ENCODE data around the gene ATP5F1E. TPM values are rescaled to one million over a fixed set of nuclear protein-coding genes. Genes with fewer than 3 reads are reported as not detected.

Gene ATP5F1E
- total and polyA plus RNA-seq, 10 of the 15 experiments (the other 5 are each of a cell fraction or from before 2014, with no cell fraction given) = 49.0 to 407 (median 117) TPM

DNA sequence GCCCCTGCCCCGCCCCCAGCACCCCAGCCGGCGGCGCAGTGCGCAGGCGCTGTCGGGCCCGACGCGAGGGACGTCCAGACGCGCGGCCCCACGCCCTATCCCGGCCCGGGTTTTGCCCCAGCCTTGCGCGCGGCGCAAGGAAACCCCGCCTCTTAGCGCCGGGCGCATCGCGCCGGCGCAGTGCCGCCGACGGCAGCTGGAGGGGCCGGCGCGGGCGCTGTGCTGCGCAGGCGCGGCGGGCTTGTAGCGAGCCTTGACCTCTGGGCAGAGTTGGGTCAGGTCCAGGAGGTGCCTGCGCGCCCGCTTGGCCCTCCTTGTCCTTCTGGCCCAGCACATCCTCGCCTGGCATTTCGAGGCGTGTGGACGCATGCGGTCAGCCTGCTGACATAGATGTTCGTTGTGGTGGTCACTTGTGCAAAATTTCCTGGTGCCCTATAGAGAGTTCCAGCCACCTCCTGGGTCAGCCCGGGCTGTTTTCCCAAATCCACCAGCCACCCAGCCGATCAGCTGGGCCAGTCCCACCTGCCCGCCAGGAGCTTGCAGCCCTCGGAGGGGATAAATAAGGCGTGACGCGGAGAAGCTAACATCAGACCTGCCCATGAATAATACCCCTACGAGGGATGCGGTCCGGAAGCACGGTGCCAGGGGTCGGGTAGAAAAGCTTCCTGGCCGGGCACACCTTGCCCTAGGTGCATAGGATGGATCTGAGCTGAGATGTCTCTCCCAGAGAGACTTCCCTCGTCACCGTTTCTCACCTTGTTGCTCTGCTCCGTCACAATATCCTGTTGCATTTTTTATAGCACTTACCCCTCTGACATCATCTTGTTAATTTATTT lies 10.9 kb upstream of the ATP5F1E start (continued):
- TF ChIP-seq NRF1 (conservative IDR thresholded peaks at IDR 0.05; ENCODE audit: low read depth, low read length) (peak; percentile 96), SMAD1 (IDR thresholded peaks at IDR 0.05; ENCODE audit: low read depth, partially characterized antibody) (no peak), CBX3 (IDR thresholded peaks at IDR 0.05; ENCODE audit: borderline replicate concordance, low read depth) (no peak), RB1 (IDR thresholded peaks at IDR 0.05; ENCODE audit: borderline replicate concordance) (0 out of 2 replicates have a peak, but pooled peaks have one; percentile 25), POU2F2 (IDR thresholded peaks at IDR 0.05; ENCODE audit: borderline replicate concordance, low read depth, low read length) (no peak), SMARCA5 (IDR thresholded peaks at IDR 0.05) (0 out of 2 replicates have a peak, but pooled peaks have one; percentile 15), LARP7 (IDR thresholded peaks at IDR 0.05) (peak; percentile 72; the same call in 1 of the 2 replicates), STAT3 (IDR thresholded peaks at IDR 0.05; ENCODE audit: low read depth, low read length) (no peak), KLF5 (IDR thresholded peaks at IDR 0.05; ENCODE audit: partially characterized antibody) (no peak), HDAC6 (IDR thresholded peaks at IDR 0.05; ENCODE audit: unreplicated experiment) (no peak), ZNF622 (IDR thresholded peaks at IDR 0.05) (no peak), SIN3A (IDR thresholded peaks at IDR 0.05; ENCODE audit: low read depth, low read length) (0 out of 2 replicates have a peak, but pooled peaks have one; percentile 5), CREB1 (IDR thresholded peaks at IDR 0.05; ENCODE audit: low read depth) (peak; percentile 45; the same call in 1 of the 2 replicates), HDGF (IDR thresholded peaks at IDR 0.05) (no peak), PAX8 (IDR thresholded peaks at IDR 0.05) (no peak), NR2C1 (IDR thresholded peaks at IDR 0.05) (peak; percentile 34), TBL1XR1 (IDR thresholded peaks at IDR 0.05; ENCODE audit: low read depth, low read length) (no peak), TARDBP (IDR thresholded peaks at IDR 0.05; ENCODE audit: borderline replicate concordance) (no peak), BHLHE40 (IDR thresholded peaks at IDR 0.05; ENCODE audit: borderline replicate concordance in 1 of 2, low read depth in 2 of 2, low read length in 1 of 2) (peak in 1 of 2 experiments; percentile 35; a peak in 1 of 4 replicates)
- TF ChIP-seq, protein P1, sequence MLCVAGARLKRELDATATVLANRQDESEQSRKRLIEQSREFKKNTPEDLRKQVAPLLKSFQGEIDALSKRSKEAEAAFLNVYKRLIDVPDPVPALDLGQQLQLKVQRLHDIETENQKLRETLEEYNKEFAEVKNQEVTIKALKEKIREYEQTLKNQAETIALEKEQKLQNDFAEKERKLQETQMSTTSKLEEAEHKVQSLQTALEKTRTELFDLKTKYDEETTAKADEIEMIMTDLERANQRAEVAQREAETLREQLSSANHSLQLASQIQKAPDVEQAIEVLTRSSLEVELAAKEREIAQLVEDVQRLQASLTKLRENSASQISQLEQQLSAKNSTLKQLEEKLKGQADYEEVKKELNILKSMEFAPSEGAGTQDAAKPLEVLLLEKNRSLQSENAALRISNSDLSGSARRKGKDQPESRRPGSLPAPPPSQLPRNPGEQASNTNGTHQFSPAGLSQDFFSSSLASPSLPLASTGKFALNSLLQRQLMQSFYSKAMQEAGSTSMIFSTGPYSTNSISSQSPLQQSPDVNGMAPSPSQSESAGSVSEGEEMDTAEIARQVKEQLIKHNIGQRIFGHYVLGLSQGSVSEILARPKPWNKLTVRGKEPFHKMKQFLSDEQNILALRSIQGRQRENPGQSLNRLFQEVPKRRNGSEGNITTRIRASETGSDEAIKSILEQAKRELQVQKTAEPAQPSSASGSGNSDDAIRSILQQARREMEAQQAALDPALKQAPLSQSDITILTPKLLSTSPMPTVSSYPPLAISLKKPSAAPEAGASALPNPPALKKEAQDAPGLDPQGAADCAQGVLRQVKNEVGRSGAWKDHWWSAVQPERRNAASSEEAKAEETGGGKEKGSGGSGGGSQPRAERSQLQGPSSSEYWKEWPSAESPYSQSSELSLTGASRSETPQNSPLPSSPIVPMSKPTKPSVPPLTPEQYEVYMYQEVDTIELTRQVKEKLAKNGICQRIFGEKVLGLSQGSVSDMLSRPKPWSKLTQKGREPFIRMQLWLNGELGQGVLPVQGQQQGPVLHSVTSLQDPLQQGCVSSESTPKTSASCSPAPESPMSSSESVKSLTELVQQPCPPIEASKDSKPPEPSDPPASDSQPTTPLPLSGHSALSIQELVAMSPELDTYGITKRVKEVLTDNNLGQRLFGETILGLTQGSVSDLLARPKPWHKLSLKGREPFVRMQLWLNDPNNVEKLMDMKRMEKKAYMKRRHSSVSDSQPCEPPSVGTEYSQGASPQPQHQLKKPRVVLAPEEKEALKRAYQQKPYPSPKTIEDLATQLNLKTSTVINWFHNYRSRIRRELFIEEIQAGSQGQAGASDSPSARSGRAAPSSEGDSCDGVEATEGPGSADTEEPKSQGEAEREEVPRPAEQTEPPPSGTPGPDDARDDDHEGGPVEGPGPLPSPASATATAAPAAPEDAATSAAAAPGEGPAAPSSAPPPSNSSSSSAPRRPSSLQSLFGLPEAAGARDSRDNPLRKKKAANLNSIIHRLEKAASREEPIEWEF (IDR thresholded peaks at IDR 0.05; ENCODE audit: insufficient replicate concordance, low read depth, low read length) = no peak
- TF ChIP-seq, protein P2, sequence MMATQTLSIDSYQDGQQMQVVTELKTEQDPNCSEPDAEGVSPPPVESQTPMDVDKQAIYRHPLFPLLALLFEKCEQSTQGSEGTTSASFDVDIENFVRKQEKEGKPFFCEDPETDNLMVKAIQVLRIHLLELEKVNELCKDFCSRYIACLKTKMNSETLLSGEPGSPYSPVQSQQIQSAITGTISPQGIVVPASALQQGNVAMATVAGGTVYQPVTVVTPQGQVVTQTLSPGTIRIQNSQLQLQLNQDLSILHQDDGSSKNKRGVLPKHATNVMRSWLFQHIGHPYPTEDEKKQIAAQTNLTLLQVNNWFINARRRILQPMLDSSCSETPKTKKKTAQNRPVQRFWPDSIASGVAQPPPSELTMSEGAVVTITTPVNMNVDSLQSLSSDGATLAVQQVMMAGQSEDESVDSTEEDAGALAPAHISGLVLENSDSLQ (IDR thresholded peaks at IDR 0.05) = no peak
- TF ChIP-seq, protein P3, sequence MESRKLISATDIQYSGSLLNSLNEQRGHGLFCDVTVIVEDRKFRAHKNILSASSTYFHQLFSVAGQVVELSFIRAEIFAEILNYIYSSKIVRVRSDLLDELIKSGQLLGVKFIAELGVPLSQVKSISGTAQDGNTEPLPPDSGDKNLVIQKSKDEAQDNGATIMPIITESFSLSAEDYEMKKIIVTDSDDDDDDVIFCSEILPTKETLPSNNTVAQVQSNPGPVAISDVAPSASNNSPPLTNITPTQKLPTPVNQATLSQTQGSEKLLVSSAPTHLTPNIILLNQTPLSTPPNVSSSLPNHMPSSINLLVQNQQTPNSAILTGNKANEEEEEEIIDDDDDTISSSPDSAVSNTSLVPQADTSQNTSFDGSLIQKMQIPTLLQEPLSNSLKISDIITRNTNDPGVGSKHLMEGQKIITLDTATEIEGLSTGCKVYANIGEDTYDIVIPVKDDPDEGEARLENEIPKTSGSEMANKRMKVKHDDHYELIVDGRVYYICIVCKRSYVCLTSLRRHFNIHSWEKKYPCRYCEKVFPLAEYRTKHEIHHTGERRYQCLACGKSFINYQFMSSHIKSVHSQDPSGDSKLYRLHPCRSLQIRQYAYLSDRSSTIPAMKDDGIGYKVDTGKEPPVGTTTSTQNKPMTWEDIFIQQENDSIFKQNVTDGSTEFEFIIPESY (IDR thresholded peaks at IDR 0.05) = no peak

Data from GM12878 (cell line).